Activated naive CD8-positive, alpha-beta T cell treated with anti-CD3 and anti-CD28 coated beads for 36 hours (primary cell): ENCODE data around the gene DLG2. TPM values are rescaled to one million over a fixed set of nuclear protein-coding genes. Genes with fewer than 3 reads are reported as not detected.

Experiments used
- DNase-seq: peaks from one replicate; pipeline ENCODE4 v3.0.0; 2021
- H3K27ac Mint-ChIP-seq: one replicate; pipeline ENCODE4 v1.8.0; 2022; ENCODE audit warnings: mild to moderate bottlenecking, moderate library complexity, mixed read lengths
- H3K27me3 Mint-ChIP-seq: one replicate; pipeline ENCODE4 v1.8.0; 2022; ENCODE audit warnings: mild to moderate bottlenecking, mixed read lengths
- H3K36me3 Mint-ChIP-seq: one replicate; pipeline ENCODE4 v1.8.0; 2021; ENCODE audit warnings: mild to moderate bottlenecking, mixed read lengths
- H3K4me1 Mint-ChIP-seq: one replicate; pipeline ENCODE4 v1.8.0; 2021; ENCODE audit warnings: mixed read lengths
- H3K4me3 Mint-ChIP-seq: one replicate; pipeline ENCODE4 v1.8.0; 2022; ENCODE audit warnings: mild to moderate bottlenecking, moderate library complexity, mixed read lengths
- H3K9me3 Mint-ChIP-seq: one replicate; pipeline ENCODE4 v1.8.0; 2022; ENCODE audit warnings: mixed read lengths
- total RNA-seq, 2 experiments: library from RNA; stranded (reverse); gene quantifications; one replicate each; pipeline ENCODE4 v1.2.3, GENCODE V29; 2021

Gene DLG2
- total RNA-seq, 2 experiments from 2014 or later = 1.7 to 1.9 TPM

GRCh38 chr11:83945976-83946375 lies 1681.2 kb downstream of the DLG2 start:
- Mint-ChIP-seq H3K4me3 (no peak overlapping the region), H3K27me3 (no peaks in the 10 kb centered on the region), H3K36me3 (no peaks in the 10 kb centered on the region), H3K4me1 (no peaks in the 10 kb centered on the region), H3K27ac (no peak overlapping the region), H3K9me3 (peaks cover 4% of the 10 kb centered on the region)
- DNase-seq = no peak

DNA sequence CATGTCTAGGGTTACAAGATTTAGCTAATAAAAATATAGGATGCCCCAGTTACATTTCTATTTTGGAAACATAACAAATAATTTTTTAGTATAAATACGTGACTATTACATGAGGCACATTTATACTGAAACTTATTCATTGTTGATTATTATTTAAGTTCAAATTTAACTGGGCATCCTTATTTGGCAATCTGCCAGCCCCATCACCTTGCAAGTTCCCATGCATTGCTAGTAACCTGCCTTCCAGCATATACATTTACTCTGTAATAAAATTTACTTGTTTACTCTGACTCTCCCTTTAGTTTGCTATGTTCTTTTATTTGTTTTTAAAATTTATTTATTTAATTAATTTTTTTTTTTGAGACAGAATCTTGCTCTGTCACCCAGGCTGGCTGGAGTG lies 1686.1 kb downstream of the DLG2 start:
- H3K4me1 Mint-ChIP-seq = no peaks in the 10 kb centered on the region
- H3K27me3 Mint-ChIP-seq = no peaks in the 10 kb centered on the region
- H3K4me3 Mint-ChIP-seq = no peak overlapping the region
- DNase-seq = no peak
- H3K36me3 Mint-ChIP-seq = no peaks in the 10 kb centered on the region
- H3K9me3 Mint-ChIP-seq = peaks cover 7% of the 10 kb centered on the region
- H3K27ac Mint-ChIP-seq = no peak overlapping the region

DNA sequence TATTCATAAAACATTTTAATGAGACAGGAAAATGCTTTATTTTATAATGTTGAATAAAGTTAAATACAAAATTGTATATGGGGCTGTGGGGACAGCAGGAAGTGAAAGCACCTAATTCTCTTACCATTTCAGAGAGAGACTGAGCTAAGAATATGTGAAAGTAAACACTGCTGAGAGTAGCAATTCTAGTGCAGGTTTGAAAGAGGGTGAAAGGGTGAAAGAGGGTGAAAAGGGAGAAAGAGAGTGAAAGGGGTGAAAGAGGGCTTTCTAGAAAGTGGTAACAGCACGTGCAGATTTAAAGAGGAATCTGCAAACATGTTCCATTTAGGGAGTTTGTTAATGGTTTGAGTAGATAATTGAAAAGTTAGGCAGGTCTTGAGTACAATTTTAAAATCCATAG lies 1689.0 kb downstream of the DLG2 start:
- peaks cover 3% of the 10 kb centered on the region for H3K9me3 Mint-ChIP-seq
- DNase-seq = no peak
- H3K4me3 Mint-ChIP-seq = no peak overlapping the region
- H3K4me1 Mint-ChIP-seq = no peaks in the 10 kb centered on the region
- no peaks in the 10 kb centered on the region for H3K36me3 Mint-ChIP-seq
- H3K27ac Mint-ChIP-seq = no peak overlapping the region
- no peaks in the 10 kb centered on the region for H3K27me3 Mint-ChIP-seq

GRCh38 chr11:83933008-83933407 lies 1694.1 kb downstream of the DLG2 start:
- no peaks in the 10 kb centered on the region for H3K27me3 Mint-ChIP-seq
- DNase-seq = no peak
- H3K36me3 Mint-ChIP-seq = no peaks in the 10 kb centered on the region
- no peak overlapping the region for H3K27ac Mint-ChIP-seq
- no peak overlapping the region for H3K4me3 Mint-ChIP-seq
- peaks cover 3% of the 10 kb centered on the region for H3K9me3 Mint-ChIP-seq
- no peaks in the 10 kb centered on the region for H3K4me1 Mint-ChIP-seq

DNA sequence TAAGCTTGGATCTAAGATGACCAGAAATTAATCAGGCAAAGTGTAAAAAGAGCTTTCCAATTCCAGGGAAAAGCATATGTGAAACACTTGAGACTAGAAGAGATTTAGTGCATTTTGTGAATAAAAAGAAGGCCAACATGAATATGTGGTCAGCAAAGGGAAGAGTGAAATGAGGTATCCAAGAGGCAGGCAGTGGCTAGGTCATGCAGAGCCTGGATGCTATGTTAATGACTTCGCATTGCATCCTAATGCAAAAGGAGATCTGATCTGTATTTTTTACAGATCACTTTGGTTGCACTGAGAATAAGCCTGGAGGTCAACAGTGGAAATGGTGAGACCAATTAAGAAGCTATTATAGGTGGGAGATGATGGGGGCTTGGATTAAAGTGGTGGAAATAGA lies 1699.7 kb downstream of the DLG2 start:
- DNase-seq = no peak
- no peaks in the 10 kb centered on the region for H3K27me3 Mint-ChIP-seq
- H3K36me3 Mint-ChIP-seq = no peaks in the 10 kb centered on the region
- no peaks in the 10 kb centered on the region for H3K4me1 Mint-ChIP-seq
- no peaks in the 10 kb centered on the region for H3K9me3 Mint-ChIP-seq
- no peak overlapping the region for H3K4me3 Mint-ChIP-seq
- H3K27ac Mint-ChIP-seq = no peak overlapping the region

- DNase-seq = no peak
- H3K27ac Mint-ChIP-seq = no peak overlapping the region
- no peaks in the 10 kb centered on the region for H3K36me3 Mint-ChIP-seq
- no peaks in the 10 kb centered on the region for H3K4me1 Mint-ChIP-seq
- H3K9me3 Mint-ChIP-seq = no peaks in the 10 kb centered on the region
- H3K4me3 Mint-ChIP-seq = no peak overlapping the region
- no peaks in the 10 kb centered on the region for H3K27me3 Mint-ChIP-seq
Measured at GRCh38 chr11:83924795-83925542, 1702.2 kb downstream of the DLG2 start.

DNA sequence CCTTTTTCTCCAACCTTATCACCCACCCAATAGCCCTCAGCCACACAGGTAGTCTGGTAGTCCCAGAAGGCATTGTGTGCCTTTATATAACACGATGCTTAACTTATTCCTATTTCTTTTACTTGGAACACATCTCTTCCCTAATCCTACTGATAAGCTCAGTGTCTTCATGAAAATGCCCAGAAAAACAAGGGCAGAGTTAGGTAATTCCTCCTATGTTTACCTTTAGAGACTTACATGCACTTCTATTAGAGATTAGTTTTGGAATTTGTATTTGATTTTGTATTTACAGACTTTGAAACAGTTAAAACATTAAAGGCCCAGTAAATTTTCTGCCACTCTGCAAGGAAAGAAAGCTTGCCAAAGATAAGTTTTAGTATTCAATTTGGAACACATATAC lies 1703.2 kb downstream of the DLG2 start:
- Mint-ChIP-seq H3K27ac (no peak overlapping the region), H3K4me3 (no peak overlapping the region), H3K9me3 (no peaks in the 10 kb centered on the region), H3K27me3 (no peaks in the 10 kb centered on the region), H3K36me3 (no peaks in the 10 kb centered on the region), H3K4me1 (no peaks in the 10 kb centered on the region)
- no peak for DNase-seq

DNA sequence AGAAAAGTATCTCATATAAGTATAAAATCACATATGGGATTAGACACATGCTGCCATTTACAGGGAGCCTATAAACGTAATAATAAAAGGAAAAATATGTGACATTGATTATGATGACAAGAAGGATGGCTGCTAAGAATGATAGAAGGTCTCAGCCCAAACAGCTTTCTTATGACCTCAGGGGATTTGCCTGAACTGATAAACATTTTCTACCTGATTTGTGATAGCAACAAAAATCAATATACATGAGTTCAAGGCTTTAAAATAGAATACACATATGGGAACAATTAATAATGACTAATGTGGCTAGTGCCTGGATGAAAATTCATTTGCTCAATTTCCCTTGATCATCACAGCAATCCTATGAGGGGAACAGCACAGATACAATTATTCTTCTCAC lies 1704.2 kb downstream of the DLG2 start:
- Mint-ChIP-seq H3K4me3 (no peak overlapping the region), H3K9me3 (no peaks in the 10 kb centered on the region), H3K27ac (no peak overlapping the region), H3K36me3 (no peaks in the 10 kb centered on the region), H3K4me1 (no peaks in the 10 kb centered on the region), H3K27me3 (no peaks in the 10 kb centered on the region)
- no peak for DNase-seq

- H3K27me3 Mint-ChIP-seq = no peaks in the 10 kb centered on the region
- H3K9me3 Mint-ChIP-seq = no peaks in the 10 kb centered on the region
- H3K27ac Mint-ChIP-seq = no peak overlapping the region
- H3K36me3 Mint-ChIP-seq = no peaks in the 10 kb centered on the region
- DNase-seq = no peak
- no peak overlapping the region for H3K4me3 Mint-ChIP-seq
- no peaks in the 10 kb centered on the region for H3K4me1 Mint-ChIP-seq
Measured at GRCh38 chr11:83922318-83922717, 1704.8 kb downstream of the DLG2 start.

DNA sequence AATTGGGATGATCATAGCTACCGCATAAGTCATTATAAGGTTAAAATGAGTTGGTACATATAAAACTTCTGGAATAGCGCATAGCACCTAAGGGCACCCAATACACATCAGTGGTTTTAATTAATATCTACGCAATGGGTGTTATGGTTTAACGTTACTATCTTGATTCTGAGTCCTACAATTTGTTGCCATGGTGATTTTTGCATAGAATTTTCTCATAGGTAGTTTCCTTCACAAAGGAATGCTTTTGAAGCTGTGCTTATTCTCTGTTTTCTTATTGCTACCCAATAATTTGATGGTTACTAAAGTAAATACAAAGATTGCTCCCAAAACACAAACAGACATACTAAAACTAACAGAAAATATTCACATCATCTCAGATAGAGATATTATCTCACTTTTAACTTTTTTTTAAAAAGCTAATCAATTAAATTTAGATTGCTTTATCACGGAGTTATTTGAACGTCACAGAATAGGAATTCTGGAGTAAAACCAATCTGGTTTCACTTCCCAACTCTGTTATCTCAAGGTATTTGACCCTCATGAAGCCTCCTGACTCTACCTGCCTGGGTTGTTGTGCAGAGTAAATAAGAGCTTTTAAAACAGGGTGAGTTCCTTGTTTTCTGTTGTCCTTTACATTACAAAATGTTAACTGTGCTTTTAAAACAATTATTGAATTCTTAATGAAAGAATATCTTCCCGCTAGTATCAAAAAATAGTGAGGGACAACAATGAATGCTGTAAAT lies 1705.5 kb downstream of the DLG2 start:
- no peaks in the 10 kb centered on the region for H3K9me3 Mint-ChIP-seq
- H3K4me1 Mint-ChIP-seq = no peaks in the 10 kb centered on the region
- DNase-seq = no peak
- H3K27me3 Mint-ChIP-seq = no peaks in the 10 kb centered on the region
- no peak overlapping the region for H3K4me3 Mint-ChIP-seq
- no peaks in the 10 kb centered on the region for H3K36me3 Mint-ChIP-seq
- no peak overlapping the region for H3K27ac Mint-ChIP-seq

DNA sequence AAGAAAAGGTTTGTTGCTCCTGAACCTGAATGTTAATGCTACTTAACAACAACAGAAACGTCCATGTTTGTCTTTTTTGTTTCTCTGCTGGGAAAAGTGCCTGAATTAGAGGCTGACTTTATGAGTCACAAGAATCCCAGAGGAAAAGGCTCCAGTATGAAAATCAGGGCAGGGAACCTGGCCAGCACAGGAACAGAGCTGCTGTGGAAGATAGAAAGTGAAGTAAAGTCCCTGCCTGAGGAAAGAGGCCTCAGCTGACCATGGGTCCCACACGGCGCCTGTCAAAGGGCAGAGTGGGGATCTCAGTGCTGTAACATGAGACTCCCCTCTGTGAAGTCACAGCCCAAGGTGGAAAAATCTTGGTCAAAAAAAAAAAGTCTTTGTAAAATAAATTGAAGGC lies 1708.7 kb downstream of the DLG2 start:
- no peak overlapping the region for H3K4me3 Mint-ChIP-seq
- DNase-seq = no peak
- H3K27me3 Mint-ChIP-seq = no peaks in the 10 kb centered on the region
- H3K27ac Mint-ChIP-seq = no peak overlapping the region
- H3K36me3 Mint-ChIP-seq = no peaks in the 10 kb centered on the region
- peaks cover 2% of the 10 kb centered on the region for H3K9me3 Mint-ChIP-seq
- no peaks in the 10 kb centered on the region for H3K4me1 Mint-ChIP-seq

- peaks cover 2% of the 10 kb centered on the region for H3K9me3 Mint-ChIP-seq
- H3K4me3 Mint-ChIP-seq = no peak overlapping the region
- H3K36me3 Mint-ChIP-seq = no peaks in the 10 kb centered on the region
- H3K27ac Mint-ChIP-seq = no peak overlapping the region
- H3K4me1 Mint-ChIP-seq = no peaks in the 10 kb centered on the region
- no peak for DNase-seq
- H3K27me3 Mint-ChIP-seq = no peaks in the 10 kb centered on the region
Measured at GRCh38 chr11:83914995-83915394, 1712.1 kb downstream of the DLG2 start.

GRCh38 chr11:83909579-83910534 lies 1717.3 kb downstream of the DLG2 start:
- H3K36me3 Mint-ChIP-seq = no peaks in the 10 kb centered on the region
- H3K4me1 Mint-ChIP-seq = no peaks in the 10 kb centered on the region
- no peak for DNase-seq
- no peak overlapping the region for H3K27ac Mint-ChIP-seq
- H3K9me3 Mint-ChIP-seq = no peaks in the 10 kb centered on the region
- H3K4me3 Mint-ChIP-seq = no peak overlapping the region
- H3K27me3 Mint-ChIP-seq = no peaks in the 10 kb centered on the region

GRCh38 chr11:83908298-83908856 lies 1718.8 kb downstream of the DLG2 start:
- H3K4me3 Mint-ChIP-seq = no peak overlapping the region
- H3K27ac Mint-ChIP-seq = no peak overlapping the region
- H3K36me3 Mint-ChIP-seq = no peaks in the 10 kb centered on the region
- no peaks in the 10 kb centered on the region for H3K4me1 Mint-ChIP-seq
- no peaks in the 10 kb centered on the region for H3K9me3 Mint-ChIP-seq
- no peak for DNase-seq
- H3K27me3 Mint-ChIP-seq = no peaks in the 10 kb centered on the region

GRCh38 chr11:83895516-83895915 lies 1731.6 kb downstream of the DLG2 start:
- Mint-ChIP-seq H3K9me3 (peaks cover 1% of the 10 kb centered on the region), H3K27me3 (no peaks in the 10 kb centered on the region), H3K36me3 (no peaks in the 10 kb centered on the region), H3K27ac (no peak overlapping the region), H3K4me1 (no peaks in the 10 kb centered on the region), H3K4me3 (no peak overlapping the region)
- no peak for DNase-seq
